Cerebellar cortex (tissue), 1 donor: Measurements from ENCODE around the gene ANKH.
A peak's percentile ranks its signal among the peaks of the same experiment; 100 is the strongest.

Experiments used
- DNase-seq: peaks from one replicate; pipeline ENCODE4 v3.0.0-alpha.2; 2015; ENCODE audit warnings: low spot score

ANKH gene

GRCh38 chr5:14713476-14714390, 157.8 kb downstream of the ANKH start:
- DNase-seq, result no peak

- DNase-seq, result no peak
These were observed 158.9 kb downstream of the ANKH start for GRCh38 chr5:14712666-14713065.

GRCh38 chr5:14712131-14712530, 159.4 kb downstream of the ANKH start:
- DNase-seq, result no peak

GRCh38 chr5:14710313-14710994, 161.1 kb downstream of the ANKH start:
- DNase-seq, result no peak

DNA sequence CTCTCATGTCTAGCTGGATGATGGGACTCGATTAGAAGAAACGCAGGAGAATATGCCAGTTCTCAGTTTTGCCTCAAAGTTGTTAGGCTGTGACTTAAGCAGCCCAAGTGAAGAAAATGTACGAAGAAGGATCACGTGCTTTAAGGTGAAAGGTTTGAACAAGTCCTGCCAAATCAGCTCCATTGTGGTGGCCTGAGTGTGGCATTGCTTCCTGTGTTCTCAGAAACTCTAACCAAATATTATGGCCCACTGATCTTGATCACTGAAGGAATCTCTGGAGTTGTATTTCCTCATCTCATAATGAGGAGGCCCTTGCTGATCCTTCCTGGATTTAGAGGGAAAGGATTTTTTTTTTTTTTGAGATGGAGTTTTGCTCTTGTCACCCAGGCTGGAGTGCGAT, 163.0 kb downstream of the ANKH start:
- no peak for DNase-seq

- DNase-seq, result no peak
These were observed 163.7 kb downstream of the ANKH start for GRCh38 chr5:14707811-14708390.

- DNase-seq, result no peak
These were observed 165.0 kb downstream of the ANKH start for GRCh38 chr5:14706615-14707021.

GRCh38 chr5:14705556-14705955, 166.0 kb downstream of the ANKH start:
- no peak for DNase-seq

DNA sequence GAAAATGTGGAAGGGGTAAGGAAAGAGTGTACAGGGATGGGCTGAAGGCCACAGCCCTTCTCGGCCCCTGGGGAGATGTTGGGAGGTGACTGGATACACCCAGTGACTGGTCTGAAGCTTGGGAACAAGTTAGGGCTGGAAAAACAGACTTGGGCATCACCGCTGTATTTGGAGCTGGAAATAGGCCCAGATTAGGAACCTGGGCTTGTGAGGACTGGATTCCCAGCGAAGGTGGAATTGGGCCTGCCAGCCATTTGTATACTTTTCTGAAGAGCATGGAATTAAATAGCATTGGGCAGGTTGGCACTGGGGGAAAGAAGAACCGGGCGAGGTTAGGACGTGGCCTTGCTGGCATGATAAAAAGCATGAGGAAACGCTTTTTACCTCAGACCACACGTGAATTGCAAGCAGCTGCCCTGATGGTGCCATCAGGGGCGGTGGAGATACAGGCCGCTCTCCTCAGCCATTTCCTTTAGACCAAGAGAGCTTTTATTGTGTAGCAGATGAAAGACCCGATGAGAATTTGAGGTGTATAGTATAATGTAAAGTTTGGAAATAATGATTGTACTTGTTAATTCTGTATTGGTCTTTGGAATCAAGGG, 169.2 kb downstream of the ANKH start:
- no peak for DNase-seq

DNA sequence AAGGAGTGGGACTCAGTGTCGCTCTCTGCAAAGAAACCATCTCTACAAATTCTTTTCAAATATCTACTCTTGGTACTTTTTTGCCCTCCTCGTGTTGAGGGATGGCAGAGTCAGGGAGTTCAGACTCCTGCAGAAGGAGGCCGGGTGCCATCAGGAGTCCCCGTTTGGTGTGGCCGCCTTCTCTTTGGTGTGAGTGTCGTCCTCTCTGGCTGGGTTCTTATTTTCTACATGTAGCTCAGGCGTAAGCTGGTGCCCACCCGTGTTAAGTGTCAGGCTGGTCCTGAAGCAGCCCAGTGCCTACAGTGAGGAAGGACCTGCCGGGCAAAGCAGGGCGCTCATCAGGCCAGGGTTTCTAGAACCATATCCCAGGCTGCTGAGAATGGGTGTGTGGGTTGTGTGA, 170.0 kb downstream of the ANKH start:
- DNase-seq, result no peak

DNA sequence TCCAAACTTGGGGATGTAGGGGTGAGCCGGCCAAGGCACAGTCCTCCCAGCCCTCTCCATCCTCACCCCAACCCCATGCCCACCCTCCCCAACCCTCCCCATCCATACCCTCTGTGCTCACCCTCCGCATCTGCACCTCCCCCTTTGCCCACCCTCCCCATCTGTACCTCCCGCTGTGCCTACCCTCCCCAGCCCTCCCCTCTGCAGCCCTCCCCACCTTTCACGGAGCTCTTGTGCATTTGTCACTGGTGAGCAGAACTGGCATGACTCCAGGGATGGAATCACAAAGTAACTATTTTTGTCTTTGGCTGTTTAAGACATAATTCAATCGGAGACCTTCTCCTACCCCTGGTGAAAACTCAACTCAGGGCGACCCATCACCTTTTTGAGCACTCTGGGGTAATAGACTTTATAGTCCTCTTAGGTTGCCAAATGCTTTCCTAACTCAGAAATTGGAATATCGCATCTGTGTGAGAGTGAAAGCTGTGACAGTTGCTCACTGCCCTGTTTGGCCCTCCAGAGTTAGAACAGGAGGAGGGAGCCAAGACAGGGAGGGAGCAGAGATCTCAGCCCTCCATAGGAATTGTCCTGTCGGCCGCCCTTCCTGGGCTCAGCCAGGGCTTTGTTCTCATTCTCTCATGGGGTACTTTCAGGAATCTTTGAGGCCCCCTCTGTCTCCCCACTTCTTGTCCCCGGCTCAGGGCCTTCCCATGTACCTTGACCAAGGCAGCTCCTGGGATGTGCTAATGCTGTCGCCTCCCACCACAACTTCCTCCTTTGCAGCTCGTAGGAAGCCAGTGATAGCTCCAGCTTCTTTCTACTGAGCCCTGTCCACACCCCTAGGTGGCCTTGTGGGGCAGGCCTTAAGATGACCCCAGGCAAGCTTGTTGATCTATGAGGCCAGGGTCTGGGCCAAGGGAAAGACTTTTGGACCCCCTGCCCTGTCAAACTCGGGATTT, 170.8 kb downstream of the ANKH start:
- DNase-seq, result no peak

DNA sequence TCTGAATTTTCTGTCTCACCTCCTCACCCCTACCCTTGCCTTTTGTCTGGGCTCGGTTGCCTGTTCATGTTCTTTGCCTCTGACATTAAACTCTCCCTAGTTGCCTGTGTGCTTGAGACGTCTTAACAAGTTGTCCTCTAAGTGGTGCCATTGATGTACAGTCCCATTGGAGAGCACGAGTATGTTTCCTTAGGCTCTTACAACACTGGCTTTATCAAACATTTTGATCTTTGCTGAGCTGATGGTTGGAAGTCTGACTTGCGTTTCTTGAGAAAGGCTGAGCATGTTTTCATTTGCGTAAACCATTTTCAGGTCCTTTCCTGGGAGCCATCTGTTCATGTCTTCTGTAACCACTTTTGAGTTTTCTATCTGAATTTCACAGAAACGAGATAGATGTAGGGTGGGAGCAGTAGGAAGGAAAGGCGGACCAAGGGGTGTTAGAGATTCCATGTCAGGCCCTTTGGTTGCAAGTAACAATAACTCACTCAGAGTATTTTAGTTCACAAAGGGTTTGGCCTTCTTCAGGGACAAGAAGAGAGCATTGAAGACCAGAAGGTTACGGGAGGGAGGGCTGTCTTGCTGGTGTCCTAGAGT, 171.7 kb downstream of the ANKH start:
- DNase-seq, result no peak

- no peak for DNase-seq
These were observed 172.4 kb downstream of the ANKH start for GRCh38 chr5:14699159-14699558.

DNA sequence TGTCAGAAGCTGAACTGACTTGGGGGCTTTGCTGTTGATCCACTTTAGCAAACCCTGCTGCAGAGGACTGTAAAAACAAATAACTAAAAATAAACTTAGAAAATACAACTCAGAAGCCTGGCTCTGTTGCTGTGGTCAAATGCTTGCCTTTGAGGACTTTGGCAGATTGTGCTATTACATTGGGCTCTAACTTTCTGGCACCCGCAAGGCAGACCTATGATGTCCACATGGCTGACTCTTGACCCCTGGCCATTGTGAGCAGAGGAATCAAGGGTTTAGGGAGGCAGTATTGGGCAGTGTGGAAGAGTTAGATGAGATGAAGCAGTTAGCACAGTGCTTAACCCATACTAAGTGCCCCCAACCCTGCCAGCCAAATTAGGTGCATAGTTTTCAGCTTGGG, 173.1 kb downstream of the ANKH start:
- DNase-seq, result no peak

DNA sequence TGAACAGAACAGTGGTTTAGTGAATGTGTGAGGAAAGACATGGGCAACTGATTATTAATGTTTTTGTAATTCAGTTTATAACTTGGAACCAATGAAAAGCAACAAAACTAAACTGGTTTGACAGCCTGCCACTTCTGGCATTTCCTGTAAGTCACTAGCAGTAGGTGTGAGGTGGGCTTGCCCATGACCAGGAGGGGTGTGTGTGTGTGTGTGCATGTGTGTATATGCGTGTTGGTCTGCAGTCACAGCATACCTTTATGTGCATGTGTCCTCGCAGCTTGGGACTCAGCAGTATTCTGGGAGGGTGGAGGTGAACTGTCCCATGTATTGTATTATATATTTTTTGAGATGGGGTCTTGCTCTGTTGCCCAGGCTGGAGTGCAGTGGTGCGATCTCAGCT, 174.7 kb downstream of the ANKH start:
- no peak for DNase-seq

- DNase-seq, result no peak
These were observed 175.5 kb downstream of the ANKH start for GRCh38 chr5:14696057-14696456.

GRCh38 chr5:14695152-14695551, 176.4 kb downstream of the ANKH start:
- no peak for DNase-seq

DNA sequence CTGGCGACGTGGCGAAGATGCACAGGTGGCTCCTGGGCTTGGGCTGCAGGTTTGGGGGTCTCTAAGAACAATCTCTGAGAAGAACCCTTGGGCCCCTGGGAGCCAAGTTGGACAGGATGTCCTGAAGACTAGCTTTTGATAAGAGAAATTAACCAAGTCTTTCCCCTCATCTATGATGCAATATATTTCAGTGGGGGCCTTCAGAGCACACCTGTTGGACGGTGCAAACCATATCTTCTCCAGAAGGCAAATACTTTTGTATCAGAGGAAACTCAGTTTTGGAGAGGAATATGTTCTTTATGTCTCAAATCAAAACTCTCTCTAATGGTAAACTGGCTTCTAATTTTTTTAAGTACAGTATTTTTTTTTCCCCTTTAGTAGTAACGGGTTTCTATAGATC, 178.5 kb downstream of the ANKH start:
- DNase-seq, result no peak

- DNase-seq, result no peak
These were observed 184.4 kb downstream of the ANKH start for GRCh38 chr5:14687023-14687665.

DNA sequence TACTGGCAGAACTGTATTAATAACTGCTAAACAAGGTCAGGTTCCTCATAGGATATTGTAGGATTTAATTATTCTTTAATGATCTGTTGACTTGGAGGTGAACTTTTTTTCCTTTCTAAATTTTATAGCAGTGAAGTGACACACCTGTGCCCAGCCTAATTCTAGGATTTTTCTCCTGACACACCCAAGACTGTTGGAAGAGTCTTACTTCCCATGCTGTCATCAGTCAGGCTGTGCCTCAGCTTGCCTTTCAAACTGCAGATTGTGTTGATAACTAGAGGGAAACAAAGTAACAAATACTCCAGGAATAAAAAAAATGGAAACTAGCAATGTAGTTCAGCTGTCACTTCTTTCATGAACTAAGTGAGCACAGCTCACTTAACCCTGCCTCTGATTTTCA, 185.1 kb downstream of the ANKH start:
- no peak for DNase-seq

DNA sequence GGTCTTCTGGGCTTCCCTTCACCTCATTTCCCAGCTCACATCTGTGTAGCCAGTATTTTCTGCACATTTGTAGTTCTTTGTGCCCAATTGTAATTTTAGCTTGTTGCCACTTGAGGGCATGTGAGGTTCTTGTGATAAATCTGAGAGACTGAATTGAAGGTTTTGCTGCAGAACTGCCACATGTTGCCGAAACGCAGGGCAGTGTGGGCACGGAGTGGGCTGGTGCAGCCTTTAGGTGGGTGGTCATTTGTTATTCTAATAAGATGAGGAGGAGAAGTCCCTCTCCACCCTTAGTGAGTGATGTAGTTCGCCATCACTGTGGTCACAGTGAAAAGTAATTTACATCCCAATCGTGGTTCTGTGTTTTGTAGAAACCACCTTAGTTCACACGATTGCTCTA, 185.8 kb downstream of the ANKH start:
- peak; percentile 82 for DNase-seq
